ENCODE data around the gene BAK1.
"Not testable (repeated sequence)": the region's sequence is repeated elsewhere in the genome, so short reads cannot be mapped to it uniquely, and the experiment has no call there.

The BAK1 gene

DNA sequence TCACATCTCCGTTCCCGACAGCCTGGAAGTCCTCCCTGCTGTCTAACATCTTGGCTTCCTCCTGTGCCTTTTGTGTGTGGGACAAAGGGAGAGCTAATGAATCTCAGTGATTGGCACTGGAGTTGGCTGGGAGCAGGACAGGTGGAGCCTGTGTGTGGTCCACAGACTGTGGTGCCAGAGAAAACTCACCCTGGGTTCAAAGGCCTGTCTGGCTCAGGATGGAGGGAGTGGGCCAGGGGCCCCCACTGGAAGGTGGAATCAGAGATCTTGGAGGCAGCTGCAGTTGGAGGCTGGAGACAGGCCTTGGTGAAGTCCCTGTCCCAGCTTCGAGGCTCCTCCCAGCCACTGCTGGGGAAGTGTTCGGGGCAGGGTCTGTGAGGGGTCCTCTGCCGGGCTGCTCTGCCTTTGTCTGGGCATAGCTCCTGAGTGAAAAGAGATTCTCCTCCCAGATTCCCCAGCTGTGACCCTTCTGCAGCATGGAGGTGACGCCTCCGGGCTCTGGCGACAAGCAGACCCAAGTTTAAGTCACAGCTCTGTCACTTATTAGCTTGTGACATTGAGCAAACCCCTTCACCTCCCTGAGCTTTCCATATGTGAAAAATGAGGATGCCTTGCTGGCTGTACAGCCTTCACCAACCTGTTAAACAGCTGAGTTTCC, 27.2 kb upstream of the BAK1 start:
- H3K36me3 ChIP-seq (ENCODE audit: control insufficient read depth, insufficient read depth, low read length), result no peaks in the 10 kb centered on the region
- 54 to 74% methylated on average over 6 to 8 of the region's 8 CpGs for WGBS, 2 experiments (ENCODE audit: insufficient coverage in 2 of 2)
- H3K27ac ChIP-seq (ENCODE audit: low read depth, low read length, severe bottlenecking), result no peak overlapping the region
- peaks cover 2% of the 10 kb centered on the region for H3K9me3 ChIP-seq (ENCODE audit: control insufficient read depth, low read length)
- H3K4me1 ChIP-seq (ENCODE audit: control insufficient read depth, insufficient read depth, low read length, poor library complexity, severe bottlenecking), result peaks cover 33% of the 10 kb centered on the region
- no peak overlapping the region for H3K4me3 ChIP-seq (ENCODE audit: extremely low read depth, insufficient read depth, low read length, poor library complexity, severe bottlenecking)

DNA sequence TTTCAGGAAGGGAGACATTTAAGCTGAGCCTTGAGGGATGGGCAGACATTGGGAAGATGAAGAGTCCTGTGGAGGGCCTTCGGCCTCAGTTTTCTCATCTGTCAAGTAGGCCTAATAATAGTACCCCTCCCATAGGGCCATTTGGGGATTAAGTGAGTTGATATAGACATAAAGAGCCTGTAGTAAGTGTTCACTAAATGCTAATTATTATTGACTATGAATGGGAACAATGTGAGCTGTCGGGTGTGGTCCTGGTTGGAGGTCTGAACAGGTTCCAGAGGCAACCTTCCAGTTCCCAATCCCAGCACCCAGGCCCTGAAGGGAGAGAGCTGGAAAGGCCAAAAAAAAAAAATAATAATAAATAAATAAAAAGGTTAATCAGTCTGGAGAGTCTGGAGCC, 26.6 kb upstream of the BAK1 start:
- Histone ChIP-seq H3K36me3 (ENCODE audit: control insufficient read depth, insufficient read depth, low read length) (no peaks in the 10 kb centered on the region), H3K9me3 (ENCODE audit: control insufficient read depth, low read length) (no peaks in the 10 kb centered on the region), H3K27ac (ENCODE audit: low read depth, low read length, severe bottlenecking) (no peak overlapping the region), H3K4me1 (ENCODE audit: control insufficient read depth, insufficient read depth, low read length, poor library complexity, severe bottlenecking) (peaks cover 33% of the 10 kb centered on the region), H3K4me3 (ENCODE audit: extremely low read depth, insufficient read depth, low read length, poor library complexity, severe bottlenecking) (no peak overlapping the region)
- no CpG with 5 or more reads among the region's 2 CpGs for WGBS, 2 experiments (ENCODE audit: insufficient coverage in 2 of 2)

- no peaks in the 10 kb centered on the region for H3K36me3 ChIP-seq (ENCODE audit: control insufficient read depth, insufficient read depth, low read length)
- no peak overlapping the region for H3K4me3 ChIP-seq (ENCODE audit: extremely low read depth, insufficient read depth, low read length, poor library complexity, severe bottlenecking)
- no peak overlapping the region for H3K27ac ChIP-seq (ENCODE audit: low read depth, low read length, severe bottlenecking)
- H3K4me1 ChIP-seq (ENCODE audit: control insufficient read depth, insufficient read depth, low read length, poor library complexity, severe bottlenecking), result peaks cover 23% of the 10 kb centered on the region
- H3K9me3 ChIP-seq (ENCODE audit: control insufficient read depth, low read length), result no peaks in the 10 kb centered on the region
- 90 to 95% methylated on average over 3 to 4 of the region's 4 CpGs for WGBS, 2 experiments (ENCODE audit: insufficient coverage in 2 of 2)
Measured at GRCh38 chr6:33604941-33605854, 25.1 kb upstream of the BAK1 start.

- H3K9me3 ChIP-seq (ENCODE audit: control insufficient read depth, low read length), result no peaks in the 10 kb centered on the region
- no peak overlapping the region for H3K4me3 ChIP-seq (ENCODE audit: extremely low read depth, insufficient read depth, low read length, poor library complexity, severe bottlenecking)
- H3K27ac ChIP-seq (ENCODE audit: low read depth, low read length, severe bottlenecking), result no peak overlapping the region
- H3K36me3 ChIP-seq (ENCODE audit: control insufficient read depth, insufficient read depth, low read length), result no peaks in the 10 kb centered on the region
- H3K4me1 ChIP-seq (ENCODE audit: control insufficient read depth, insufficient read depth, low read length, poor library complexity, severe bottlenecking), result peaks cover 6% of the 10 kb centered on the region
- no CpG with 5 or more reads among the region's 2 CpGs for whole genome bisulfite sequencing, 2 experiments (ENCODE audit: insufficient coverage in 2 of 2)
Measured at GRCh38 chr6:33602180-33602579, 22.1 kb upstream of the BAK1 start.

GRCh38 chr6:33600761-33601160, 20.7 kb upstream of the BAK1 start:
- Histone ChIP-seq H3K4me1 (ENCODE audit: control insufficient read depth, insufficient read depth, low read length, poor library complexity, severe bottlenecking) (peaks cover 6% of the 10 kb centered on the region), H3K27ac (ENCODE audit: low read depth, low read length, severe bottlenecking) (no peak overlapping the region), H3K4me3 (ENCODE audit: extremely low read depth, insufficient read depth, low read length, poor library complexity, severe bottlenecking) (no peak overlapping the region), H3K9me3 (ENCODE audit: control insufficient read depth, low read length) (no peaks in the 10 kb centered on the region), H3K36me3 (ENCODE audit: control insufficient read depth, insufficient read depth, low read length) (no peaks in the 10 kb centered on the region)
- 86 to 92% methylated on average over 5 of the region's 6 CpGs for WGBS, 2 experiments (ENCODE audit: insufficient coverage in 2 of 2)

- 86% methylated on average over 9 of the region's 9 CpGs for WGBS, 2 experiments (ENCODE audit: insufficient coverage in 2 of 2)
- H3K27ac ChIP-seq (ENCODE audit: low read depth, low read length, severe bottlenecking), result no peak overlapping the region
- H3K9me3 ChIP-seq (ENCODE audit: control insufficient read depth, low read length), result no peaks in the 10 kb centered on the region
- no peaks in the 10 kb centered on the region for H3K36me3 ChIP-seq (ENCODE audit: control insufficient read depth, insufficient read depth, low read length)
- no peak overlapping the region for H3K4me3 ChIP-seq (ENCODE audit: extremely low read depth, insufficient read depth, low read length, poor library complexity, severe bottlenecking)
- H3K4me1 ChIP-seq (ENCODE audit: control insufficient read depth, insufficient read depth, low read length, poor library complexity, severe bottlenecking), result no peaks in the 10 kb centered on the region
Measured at GRCh38 chr6:33599413-33599938, 19.4 kb upstream of the BAK1 start.

GRCh38 chr6:33597551-33598322, 17.7 kb upstream of the BAK1 start:
- no peak overlapping the region for H3K4me3 ChIP-seq (ENCODE audit: extremely low read depth, insufficient read depth, low read length, poor library complexity, severe bottlenecking)
- H3K27ac ChIP-seq (ENCODE audit: low read depth, low read length, severe bottlenecking), result no peak overlapping the region
- no peaks in the 10 kb centered on the region for H3K9me3 ChIP-seq (ENCODE audit: control insufficient read depth, low read length)
- H3K4me1 ChIP-seq (ENCODE audit: control insufficient read depth, insufficient read depth, low read length, poor library complexity, severe bottlenecking), result no peaks in the 10 kb centered on the region
- H3K36me3 ChIP-seq (ENCODE audit: control insufficient read depth, insufficient read depth, low read length), result no peaks in the 10 kb centered on the region
- WGBS, 2 experiments (ENCODE audit: insufficient coverage in 2 of 2), result 94 to 96% methylated on average over 3 to 4 of the region's 4 CpGs

DNA sequence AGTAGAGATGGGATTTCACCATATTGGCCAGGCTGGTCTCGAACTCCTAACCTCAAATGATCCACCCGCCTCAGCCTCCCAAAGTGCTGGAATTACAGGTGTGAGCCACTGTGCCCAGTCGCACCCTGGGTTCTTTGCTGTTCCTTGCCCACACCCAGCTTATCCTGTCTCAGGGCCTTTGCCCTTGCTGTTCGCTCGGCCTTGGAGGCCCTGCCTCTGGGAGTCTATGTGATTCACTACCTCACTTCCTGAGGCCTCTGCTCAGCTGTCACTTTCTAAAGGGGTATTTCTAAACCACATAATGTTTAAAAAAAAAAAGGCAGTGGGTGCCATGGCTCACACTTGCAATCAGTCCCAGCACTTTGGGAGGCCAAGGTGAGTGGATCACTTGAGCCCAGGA, 16.8 kb upstream of the BAK1 start:
- not testable (repeated sequence) for H3K9me3 ChIP-seq (ENCODE audit: control insufficient read depth, low read length); H3K27ac ChIP-seq (ENCODE audit: low read depth, low read length, severe bottlenecking); H3K4me3 ChIP-seq (ENCODE audit: extremely low read depth, insufficient read depth, low read length, poor library complexity, severe bottlenecking); H3K4me1 ChIP-seq (ENCODE audit: control insufficient read depth, insufficient read depth, low read length, poor library complexity, severe bottlenecking); H3K36me3 ChIP-seq (ENCODE audit: control insufficient read depth, insufficient read depth, low read length)
- WGBS, 2 experiments (ENCODE audit: insufficient coverage in 2 of 2), result 92 to 95% methylated on average over 4 of the region's 5 CpGs

DNA sequence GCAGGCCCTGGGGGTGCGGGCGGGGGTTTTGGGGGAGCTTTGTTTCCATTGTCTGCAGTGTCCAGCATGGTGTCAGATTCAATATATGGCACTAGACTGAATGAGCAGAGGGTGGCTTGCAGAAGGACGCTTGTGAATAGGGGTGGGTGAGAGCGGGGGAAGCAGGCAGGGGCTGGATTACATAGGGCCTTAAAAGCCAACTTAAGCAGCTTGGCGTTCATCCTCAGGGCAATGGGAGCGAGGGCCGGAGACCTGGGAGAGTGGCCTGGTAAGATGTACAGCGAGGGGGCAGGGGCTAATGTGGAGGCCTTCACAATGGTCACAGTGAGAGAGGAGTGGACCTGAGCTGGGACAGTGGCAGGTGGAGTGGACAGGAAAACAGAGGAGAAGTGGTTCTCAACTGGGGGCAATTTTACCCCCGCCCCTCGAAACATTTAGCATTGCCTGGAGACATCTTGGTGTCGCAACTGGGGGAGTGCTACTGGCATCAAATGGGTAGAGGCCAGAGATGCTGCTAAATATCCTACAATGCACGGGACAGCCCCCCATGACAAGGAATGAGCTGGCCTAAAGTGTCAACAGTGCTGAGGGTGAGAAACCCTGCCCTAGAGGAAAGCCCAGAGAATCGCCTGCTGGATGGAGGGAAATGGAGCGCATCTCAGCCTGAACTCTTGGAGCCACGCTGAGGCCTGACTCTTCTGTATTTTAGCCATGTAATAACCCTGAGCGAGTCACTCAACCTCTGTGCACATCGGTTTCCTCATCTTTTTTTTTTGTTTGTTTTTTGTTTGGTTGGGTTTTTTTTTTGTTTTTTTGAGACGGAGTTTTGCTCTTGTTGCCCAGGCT, 15.1 kb upstream of the BAK1 start:
- Histone ChIP-seq H3K4me1 (ENCODE audit: control insufficient read depth, insufficient read depth, low read length, poor library complexity, severe bottlenecking) (peaks cover 8% of the 10 kb centered on the region), H3K36me3 (ENCODE audit: control insufficient read depth, insufficient read depth, low read length) (no peaks in the 10 kb centered on the region), H3K9me3 (ENCODE audit: control insufficient read depth, low read length) (no peaks in the 10 kb centered on the region), H3K4me3 (ENCODE audit: extremely low read depth, insufficient read depth, low read length, poor library complexity, severe bottlenecking) (no peak overlapping the region), H3K27ac (ENCODE audit: low read depth, low read length, severe bottlenecking) (no peak overlapping the region)
- 87 to 93% methylated on average over 16 to 17 of the region's 18 CpGs for WGBS, 2 experiments (ENCODE audit: insufficient coverage in 2 of 2)

- Histone ChIP-seq H3K27ac (ENCODE audit: low read depth, low read length, severe bottlenecking) (no peak overlapping the region), H3K4me1 (ENCODE audit: control insufficient read depth, insufficient read depth, low read length, poor library complexity, severe bottlenecking) (peaks cover 12% of the 10 kb centered on the region), H3K36me3 (ENCODE audit: control insufficient read depth, insufficient read depth, low read length) (no peaks in the 10 kb centered on the region), H3K9me3 (ENCODE audit: control insufficient read depth, low read length) (no peaks in the 10 kb centered on the region), H3K4me3 (ENCODE audit: extremely low read depth, insufficient read depth, low read length, poor library complexity, severe bottlenecking) (no peak overlapping the region)
- WGBS, 2 experiments (ENCODE audit: insufficient coverage in 2 of 2), result 61 to 70% methylated on average over 4 of the region's 4 CpGs
Measured at GRCh38 chr6:33593414-33593727, 13.3 kb upstream of the BAK1 start.

Measured in mesodermal cell (in vitro differentiated cells).